ENCODE measurements around the gene NAV3. TPM values are rescaled to one million over a fixed set of nuclear protein-coding genes. Genes with fewer than 3 reads are reported as not detected.

Gene NAV3
- polyA plus RNA-seq, 2 donors = 0.19 to 0.41 TPM

GRCh38 chr12:78224154-78224553 lies 393.5 kb downstream of the NAV3 start:
- Histone ChIP-seq H3K36me3 (ENCODE audit: control insufficient read depth in 2 of 2, insufficient read depth in 2 of 2, low read length in 1 of 2) (no peaks in the 10 kb centered on the region), H3K9me3 (ENCODE audit: control insufficient read depth in 2 of 2, insufficient read depth in 1 of 2, low read depth in 1 of 2, low read length in 1 of 2) (peaks cover 0 to 3% of the 10 kb centered on the region in 2 donors), H3K27ac (ENCODE audit: low read depth in 2 of 2, low read length in 1 of 2) (no peak overlapping the region), H3K4me1 (ENCODE audit: control insufficient read depth in 2 of 2, insufficient read depth in 2 of 2, low read length in 1 of 2) (no peaks in the 10 kb centered on the region), H3K4me3 (ENCODE audit: low read depth in 1 of 2, low read length in 2 of 2) (no peak overlapping the region), H3K27me3 (ENCODE audit: control insufficient read depth in 1 of 2, insufficient read depth in 2 of 2, low read length in 2 of 2) (no peaks in the 10 kb centered on the region)
- 75 to 77% methylated on average over 5 of the region's 5 CpGs for WGBS, 2 donors

GRCh38 chr12:78226763-78227162 lies 396.1 kb downstream of the NAV3 start:
- no peaks in the 10 kb centered on the region for H3K36me3 ChIP-seq (ENCODE audit: control insufficient read depth in 2 of 2, insufficient read depth in 2 of 2, low read length in 1 of 2)
- WGBS, 2 donors = 70 to 78% methylated on average over 6 of the region's 6 CpGs
- H3K9me3 ChIP-seq (ENCODE audit: control insufficient read depth in 2 of 2, insufficient read depth in 1 of 2, low read depth in 1 of 2, low read length in 1 of 2) = peaks cover 0 to 3% of the 10 kb centered on the region in 2 donors
- H3K27ac ChIP-seq (ENCODE audit: low read depth in 2 of 2, low read length in 1 of 2) = no peak overlapping the region
- H3K4me3 ChIP-seq (ENCODE audit: low read depth in 1 of 2, low read length in 2 of 2) = no peak overlapping the region
- H3K4me1 ChIP-seq (ENCODE audit: control insufficient read depth in 2 of 2, insufficient read depth in 2 of 2, low read length in 1 of 2) = no peaks in the 10 kb centered on the region
- H3K27me3 ChIP-seq (ENCODE audit: control insufficient read depth in 1 of 2, insufficient read depth in 2 of 2, low read length in 2 of 2) = no peaks in the 10 kb centered on the region

- 41 to 55% methylated on average over 4 of the region's 4 CpGs for WGBS, 2 donors
- H3K4me1 ChIP-seq (ENCODE audit: control insufficient read depth in 2 of 2, insufficient read depth in 2 of 2, low read length in 1 of 2) = no peaks in the 10 kb centered on the region
- H3K9me3 ChIP-seq (ENCODE audit: control insufficient read depth in 2 of 2, insufficient read depth in 1 of 2, low read depth in 1 of 2, low read length in 1 of 2) = peaks cover 0 to 3% of the 10 kb centered on the region in 2 donors
- H3K36me3 ChIP-seq (ENCODE audit: control insufficient read depth in 2 of 2, insufficient read depth in 2 of 2, low read length in 1 of 2) = no peaks in the 10 kb centered on the region
- H3K4me3 ChIP-seq (ENCODE audit: low read depth in 1 of 2, low read length in 2 of 2) = no peak overlapping the region
- no peaks in the 10 kb centered on the region for H3K27me3 ChIP-seq (ENCODE audit: control insufficient read depth in 1 of 2, insufficient read depth in 2 of 2, low read length in 2 of 2)
- H3K27ac ChIP-seq (ENCODE audit: low read depth in 2 of 2, low read length in 1 of 2) = no peak overlapping the region
Measured at GRCh38 chr12:78229591-78230101, 399.0 kb downstream of the NAV3 start.

GRCh38 chr12:78232756-78233155 lies 402.1 kb downstream of the NAV3 start:
- Histone ChIP-seq H3K27ac (ENCODE audit: low read depth in 2 of 2, low read length in 1 of 2) (no peak overlapping the region), H3K4me1 (ENCODE audit: control insufficient read depth in 2 of 2, insufficient read depth in 2 of 2, low read length in 1 of 2) (no peaks in the 10 kb centered on the region), H3K27me3 (ENCODE audit: control insufficient read depth in 1 of 2, insufficient read depth in 2 of 2, low read length in 2 of 2) (no peaks in the 10 kb centered on the region), H3K9me3 (ENCODE audit: control insufficient read depth in 2 of 2, insufficient read depth in 1 of 2, low read depth in 1 of 2, low read length in 1 of 2) (peaks cover 0 to 2% of the 10 kb centered on the region in 2 donors), H3K4me3 (ENCODE audit: low read depth in 1 of 2, low read length in 2 of 2) (no peak overlapping the region), H3K36me3 (ENCODE audit: control insufficient read depth in 2 of 2, insufficient read depth in 2 of 2, low read length in 1 of 2) (no peaks in the 10 kb centered on the region)
- WGBS, 2 donors = 71 to 77% methylated on average over 3 of the region's 3 CpGs

GRCh38 chr12:78236264-78236663 lies 405.6 kb downstream of the NAV3 start:
- Histone ChIP-seq H3K36me3 (ENCODE audit: control insufficient read depth in 2 of 2, insufficient read depth in 2 of 2, low read length in 1 of 2) (no peaks in the 10 kb centered on the region), H3K4me1 (ENCODE audit: control insufficient read depth in 2 of 2, insufficient read depth in 2 of 2, low read length in 1 of 2) (no peaks in the 10 kb centered on the region), H3K27me3 (ENCODE audit: control insufficient read depth in 1 of 2, insufficient read depth in 2 of 2, low read length in 2 of 2) (no peaks in the 10 kb centered on the region), H3K9me3 (ENCODE audit: control insufficient read depth in 2 of 2, insufficient read depth in 1 of 2, low read depth in 1 of 2, low read length in 1 of 2) (no peaks in the 10 kb centered on the region), H3K4me3 (ENCODE audit: low read depth in 1 of 2, low read length in 2 of 2) (no peak overlapping the region), H3K27ac (ENCODE audit: low read depth in 2 of 2, low read length in 1 of 2) (no peak overlapping the region)
- WGBS, 2 donors = 67 to 83% methylated on average over 1 of the region's 1 CpG

GRCh38 chr12:78239544-78239943 lies 408.9 kb downstream of the NAV3 start:
- no peaks in the 10 kb centered on the region for H3K27me3 ChIP-seq (ENCODE audit: control insufficient read depth in 1 of 2, insufficient read depth in 2 of 2, low read length in 2 of 2)
- no peaks in the 10 kb centered on the region for H3K4me1 ChIP-seq (ENCODE audit: control insufficient read depth in 2 of 2, insufficient read depth in 2 of 2, low read length in 1 of 2)
- H3K9me3 ChIP-seq (ENCODE audit: control insufficient read depth in 2 of 2, insufficient read depth in 1 of 2, low read depth in 1 of 2, low read length in 1 of 2) = no peaks in the 10 kb centered on the region
- no peaks in the 10 kb centered on the region for H3K36me3 ChIP-seq (ENCODE audit: control insufficient read depth in 2 of 2, insufficient read depth in 2 of 2, low read length in 1 of 2)
- H3K27ac ChIP-seq (ENCODE audit: low read depth in 2 of 2, low read length in 1 of 2) = no peak overlapping the region
- WGBS, 2 donors = 65 to 76% methylated on average over 3 of the region's 3 CpGs
- no peak overlapping the region for H3K4me3 ChIP-seq (ENCODE audit: low read depth in 1 of 2, low read length in 2 of 2)

GRCh38 chr12:78240827-78241226 lies 410.1 kb downstream of the NAV3 start:
- Histone ChIP-seq H3K9me3 (ENCODE audit: control insufficient read depth in 2 of 2, insufficient read depth in 1 of 2, low read depth in 1 of 2, low read length in 1 of 2) (no peaks in the 10 kb centered on the region), H3K27ac (ENCODE audit: low read depth in 2 of 2, low read length in 1 of 2) (no peak overlapping the region), H3K4me1 (ENCODE audit: control insufficient read depth in 2 of 2, insufficient read depth in 2 of 2, low read length in 1 of 2) (no peaks in the 10 kb centered on the region), H3K36me3 (ENCODE audit: control insufficient read depth in 2 of 2, insufficient read depth in 2 of 2, low read length in 1 of 2) (no peaks in the 10 kb centered on the region), H3K27me3 (ENCODE audit: control insufficient read depth in 1 of 2, insufficient read depth in 2 of 2, low read length in 2 of 2) (no peaks in the 10 kb centered on the region), H3K4me3 (ENCODE audit: low read depth in 1 of 2, low read length in 2 of 2) (no peak overlapping the region)
- WGBS, 2 donors = 47 to 51% methylated on average over 1 of the region's 1 CpG

- Histone ChIP-seq H3K9me3 (ENCODE audit: control insufficient read depth in 2 of 2, insufficient read depth in 1 of 2, low read depth in 1 of 2, low read length in 1 of 2) (no peaks in the 10 kb centered on the region), H3K4me3 (ENCODE audit: low read depth in 1 of 2, low read length in 2 of 2) (no peak overlapping the region), H3K36me3 (ENCODE audit: control insufficient read depth in 2 of 2, insufficient read depth in 2 of 2, low read length in 1 of 2) (no peaks in the 10 kb centered on the region), H3K27ac (ENCODE audit: low read depth in 2 of 2, low read length in 1 of 2) (no peak overlapping the region), H3K27me3 (ENCODE audit: control insufficient read depth in 1 of 2, insufficient read depth in 2 of 2, low read length in 2 of 2) (no peaks in the 10 kb centered on the region), H3K4me1 (ENCODE audit: control insufficient read depth in 2 of 2, insufficient read depth in 2 of 2, low read length in 1 of 2) (no peaks in the 10 kb centered on the region)
- 57 to 60% methylated on average over 6 of the region's 6 CpGs for WGBS, 2 donors
Measured at GRCh38 chr12:78241446-78241845, 410.8 kb downstream of the NAV3 start.

GRCh38 chr12:78244916-78245507 lies 414.3 kb downstream of the NAV3 start:
- no peak overlapping the region for H3K4me3 ChIP-seq (ENCODE audit: low read depth in 1 of 2, low read length in 2 of 2)
- no peaks in the 10 kb centered on the region for H3K27me3 ChIP-seq (ENCODE audit: control insufficient read depth in 1 of 2, insufficient read depth in 2 of 2, low read length in 2 of 2)
- 8 to 19% methylated on average over 2 of the region's 2 CpGs for WGBS, 2 donors
- no peaks in the 10 kb centered on the region for H3K36me3 ChIP-seq (ENCODE audit: control insufficient read depth in 2 of 2, insufficient read depth in 2 of 2, low read length in 1 of 2)
- H3K27ac ChIP-seq (ENCODE audit: low read depth in 2 of 2, low read length in 1 of 2) = no peak overlapping the region
- H3K4me1 ChIP-seq (ENCODE audit: control insufficient read depth in 2 of 2, insufficient read depth in 2 of 2, low read length in 1 of 2) = no peaks in the 10 kb centered on the region
- H3K9me3 ChIP-seq (ENCODE audit: control insufficient read depth in 2 of 2, insufficient read depth in 1 of 2, low read depth in 1 of 2, low read length in 1 of 2) = no peaks in the 10 kb centered on the region

- H3K36me3 ChIP-seq (ENCODE audit: control insufficient read depth in 2 of 2, insufficient read depth in 2 of 2, low read length in 1 of 2) = no peaks in the 10 kb centered on the region
- no peaks in the 10 kb centered on the region for H3K27me3 ChIP-seq (ENCODE audit: control insufficient read depth in 1 of 2, insufficient read depth in 2 of 2, low read length in 2 of 2)
- H3K4me3 ChIP-seq (ENCODE audit: low read depth in 1 of 2, low read length in 2 of 2) = no peak overlapping the region
- no peaks in the 10 kb centered on the region for H3K4me1 ChIP-seq (ENCODE audit: control insufficient read depth in 2 of 2, insufficient read depth in 2 of 2, low read length in 1 of 2)
- no peak overlapping the region for H3K27ac ChIP-seq (ENCODE audit: low read depth in 2 of 2, low read length in 1 of 2)
- H3K9me3 ChIP-seq (ENCODE audit: control insufficient read depth in 2 of 2, insufficient read depth in 1 of 2, low read depth in 1 of 2, low read length in 1 of 2) = no peaks in the 10 kb centered on the region
- 51 to 59% methylated on average over 1 of the region's 1 CpG for WGBS, 2 donors
Measured at GRCh38 chr12:78248321-78248720, 417.6 kb downstream of the NAV3 start.
